Pancreas (tissue), 10 donors: ENCODE measurements around the gene PDE2A. TPM values are rescaled to one million over a fixed set of nuclear protein-coding genes. Genes with fewer than 3 reads are reported as not detected.

Source experiments
- ATAC-seq, 4 donors: fragments of 200-7000 bp; cut with Tn5 transposase; one replicate each; pipeline versions ENCODE4 v1.8.0 to v1.9.1; 2020; ENCODE audit warnings: mild to moderate bottlenecking in 4 of 4, moderate library complexity in 4 of 4
- DNase-seq, 6 donors: peaks; one replicate each; pipeline ENCODE4 v3.0.0-alpha.2; 2020
- FAIRE-seq: peaks from 2 replicates; lab custom pipeline; 2012; peaks lifted over from hg19 to GRCh38; lab: Jason Lieb, UNC
- H3K27ac ChIP-seq, 4 donors: fragments of 200-600 bp; sonication (generic); 1 replicate in 3 of 4; 2 replicates in 1 of 4; pipeline versions ENCODE4 v1.5.0 to v1.8.0; 2020
- H3K27me3 ChIP-seq, 4 donors: fragments of 200-600 bp; one replicate each; pipeline ENCODE4 v1.8.0; 2021
- H3K36me3 ChIP-seq, 3 donors: fragments of 200-600 bp; sonication (generic) in 1 of 3; one replicate each; pipeline versions ENCODE4 v1.5.0 to v1.8.0; 2020 to 2021
- H3K4me1 ChIP-seq, 3 donors: fragments of 200-600 bp; one replicate each; pipeline ENCODE4 v1.8.0; 2021
- H3K4me3 ChIP-seq, 4 donors: fragments of 200-600 bp; sonication (generic) in 2 of 4; one replicate each; pipeline versions ENCODE4 v1.5.0 to v1.8.0; 2020 to 2021
- H3K9me3 ChIP-seq, 4 donors: fragments of 200-600 bp; one replicate each; pipeline ENCODE4 v1.8.0; 2021
- WGBS, 2 donors: extraction: QIAGEN DNeasy Blood & Tissue Kit; methylation state at CpG; one replicate each; pipeline ENCODE4 v1.1.7; 2013; 5-methylcytosine and 5-hydroxymethylcytosine counted together
- intact Hi-C, 3 donors: fragments of 100-400 bp; cut with DNase I; formaldehyde crosslinking; loops; one replicate each; pipeline versions ENCODE4 v1.11.1 to v1.14.2; 2022
- polyA plus RNA-seq, 2 donors: library from polyadenylated mRNA; stranded (reverse); fragments of 200-250 nt; gene quantifications; one replicate each; pipeline ENCODE4 v1.2.3, GENCODE V29; 2013
- total RNA-seq, 6 donors: library from RNA; stranded (reverse); fragmentation: NEBNext Ultra II Directional in 4 of 6; extraction: Animal tissue kit (Norgen Biotek cat#: 25700) in 4 of 6; gene quantifications; one replicate each; pipeline versions ENCODE4 v1.2.1 to v1.2.4, GENCODE V29; 2021 to 2023
- TF ChIP-seq, protein P1 (sequence below), 4 donors: fragments of 200-600 bp; sonication (generic) in 3 of 4; IDR thresholded peaks; one replicate each; pipeline versions ENCODE4 v1.5.0 to v1.8.0; 2021; ENCODE audit warnings: antibody characterized with exemption in 4 of 4
- donor health status: healthy with polysubstance abuse.
- donor health status: DM: no; HTN: no; CAD: no; lungs with moderate emphysema.
- donor health status: DM: no; HTN: no; CAD: no.
- donor health status: control.
- donor health status: control.
- donor health status: Bipolar disorder and iron deficiency.
- donor health status: DM: yes; HTN: yes; CAD: no.
- donor health status: DM: no; HTN: no; CAD: no.
- donor health status: DM: no; HTN: no; CAD: no.
- donor health status: DM: yes; HTN: yes; CAD: no.

The PDE2A gene
- total and polyA plus RNA-seq, 8 donors: 2.1 to 16.3 (median 4.1) TPM

DNA sequence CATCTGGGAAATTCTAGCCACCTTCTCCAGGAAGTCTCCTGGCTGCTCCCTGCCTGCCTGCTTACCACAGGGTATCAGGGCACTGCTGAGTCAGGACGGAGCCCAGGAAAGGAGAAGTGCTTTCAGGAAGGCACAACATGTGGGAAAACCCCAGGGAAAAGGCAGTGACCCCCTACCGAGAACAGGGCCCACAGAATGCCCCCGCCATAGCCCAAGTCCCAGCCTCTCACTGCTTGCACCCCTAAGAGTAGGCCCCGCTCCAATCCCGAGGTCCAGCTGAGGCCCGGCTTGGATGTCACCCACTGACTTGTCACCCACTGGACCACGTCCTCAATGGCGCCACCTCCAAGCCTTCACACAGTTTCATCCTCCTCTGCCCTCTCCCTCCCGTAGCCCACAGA, 43.9 kb upstream of the PDE2A start:
- H3K36me3 ChIP-seq: no peaks in the 10 kb centered on the region
- no peak overlapping the region for H3K4me3 ChIP-seq
- intact Hi-C loops: no loop called here
- H3K27ac ChIP-seq: peak overlapping the region in 1 of 4 donors; percentile 77
- H3K4me1 ChIP-seq: peaks cover 13 to 24% (median 20%) of the 10 kb centered on the region in 3 donors
- FAIRE-seq (no peak), ATAC-seq (no peak), DNase-seq (peak in 1 of 6 donors; percentile 70)
- no peaks in the 10 kb centered on the region for H3K27me3 ChIP-seq
- TF ChIP-seq, protein P1, sequence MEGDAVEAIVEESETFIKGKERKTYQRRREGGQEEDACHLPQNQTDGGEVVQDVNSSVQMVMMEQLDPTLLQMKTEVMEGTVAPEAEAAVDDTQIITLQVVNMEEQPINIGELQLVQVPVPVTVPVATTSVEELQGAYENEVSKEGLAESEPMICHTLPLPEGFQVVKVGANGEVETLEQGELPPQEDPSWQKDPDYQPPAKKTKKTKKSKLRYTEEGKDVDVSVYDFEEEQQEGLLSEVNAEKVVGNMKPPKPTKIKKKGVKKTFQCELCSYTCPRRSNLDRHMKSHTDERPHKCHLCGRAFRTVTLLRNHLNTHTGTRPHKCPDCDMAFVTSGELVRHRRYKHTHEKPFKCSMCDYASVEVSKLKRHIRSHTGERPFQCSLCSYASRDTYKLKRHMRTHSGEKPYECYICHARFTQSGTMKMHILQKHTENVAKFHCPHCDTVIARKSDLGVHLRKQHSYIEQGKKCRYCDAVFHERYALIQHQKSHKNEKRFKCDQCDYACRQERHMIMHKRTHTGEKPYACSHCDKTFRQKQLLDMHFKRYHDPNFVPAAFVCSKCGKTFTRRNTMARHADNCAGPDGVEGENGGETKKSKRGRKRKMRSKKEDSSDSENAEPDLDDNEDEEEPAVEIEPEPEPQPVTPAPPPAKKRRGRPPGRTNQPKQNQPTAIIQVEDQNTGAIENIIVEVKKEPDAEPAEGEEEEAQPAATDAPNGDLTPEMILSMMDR (IDR thresholded peaks at IDR 0.05): no peak
- no peaks in the 10 kb centered on the region for H3K9me3 ChIP-seq
- 79 to 89% methylated on average over 8 to 9 of the region's 9 CpGs for WGBS, 2 donors

DNA sequence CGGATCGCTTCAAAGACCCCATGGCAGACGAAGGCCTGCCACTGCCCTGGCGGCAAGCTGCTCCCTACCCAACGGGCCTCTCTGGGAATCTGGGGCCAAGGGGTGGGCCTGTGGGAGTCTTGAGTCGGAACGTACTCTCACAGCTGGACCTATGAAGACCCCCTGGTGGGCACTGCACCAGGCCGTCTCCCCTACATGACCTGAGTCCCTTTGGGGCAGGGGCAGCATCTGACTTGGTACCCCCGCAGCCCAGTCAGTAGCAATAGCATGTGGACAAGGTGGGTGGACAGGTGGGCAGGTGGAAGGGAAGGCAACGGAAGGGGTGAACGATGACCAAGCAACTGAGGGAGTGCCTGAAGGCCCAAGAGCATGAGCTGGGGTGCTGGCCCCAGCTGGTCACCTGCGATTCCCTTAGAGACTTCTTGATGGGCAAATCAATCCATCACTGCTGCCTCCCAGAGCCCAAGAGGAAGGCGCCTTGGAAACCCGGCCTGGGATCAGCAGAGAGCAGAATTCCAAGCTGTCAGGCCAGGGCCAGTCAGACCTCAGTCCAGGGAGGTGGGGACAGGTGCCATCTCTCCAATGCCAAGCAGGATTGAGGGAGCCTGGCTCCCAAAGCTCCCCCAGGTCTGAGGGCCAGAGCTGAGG, 42.7 kb upstream of the PDE2A start:
- FAIRE-seq (no peak), ATAC-seq (no peak), DNase-seq (peak in 2 of 6 donors; percentile 17 to 58)
- Histone ChIP-seq H3K27ac (no peak overlapping the region), H3K4me3 (no peak overlapping the region), H3K27me3 (no peaks in the 10 kb centered on the region), H3K9me3 (no peaks in the 10 kb centered on the region), H3K4me1 (peaks cover 9 to 18% (median 15%) of the 10 kb centered on the region in 3 donors), H3K36me3 (peaks cover 0 to 2% (median 0%) of the 10 kb centered on the region in 3 donors)
- 87 to 88% methylated on average over 14 of the region's 14 CpGs for WGBS, 2 donors
- intact Hi-C loops: no loop called here
- TF ChIP-seq, protein P1 (IDR thresholded peaks at IDR 0.05): no peak

DNA sequence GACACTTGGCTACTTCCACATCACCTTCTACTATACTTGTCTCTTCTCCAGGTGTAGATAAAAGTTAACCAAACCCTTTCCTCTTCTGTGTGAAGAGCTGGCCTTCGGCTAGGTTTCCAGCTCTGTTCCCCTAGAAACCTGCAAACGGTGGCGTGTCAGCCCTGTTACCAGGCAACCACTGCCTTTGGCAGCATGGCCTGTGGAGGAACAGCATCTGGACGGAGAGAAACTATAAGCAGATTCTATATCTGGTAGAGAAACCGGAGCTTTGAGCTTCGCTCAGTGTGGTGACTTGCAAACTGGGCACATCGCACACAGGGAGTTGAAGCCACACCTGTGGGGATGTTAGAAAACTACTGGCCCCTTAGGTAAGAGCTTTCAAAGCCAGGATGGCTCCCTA, 42.1 kb upstream of the PDE2A start:
- Histone ChIP-seq H3K27me3 (no peaks in the 10 kb centered on the region), H3K4me1 (peaks cover 9 to 18% (median 15%) of the 10 kb centered on the region in 3 donors), H3K4me3 (no peak overlapping the region), H3K27ac (no peak overlapping the region), H3K9me3 (no peaks in the 10 kb centered on the region), H3K36me3 (peaks cover 0 to 5% (median 0%) of the 10 kb centered on the region in 3 donors)
- intact Hi-C loops: no loop called here
- DNase-seq: peak in 3 of 6 donors; percentile 27 to 43 (median 32)
- peak in 2 of 4 donors; percentile 20 to 48 for ATAC-seq
- TF ChIP-seq, protein P1 (IDR thresholded peaks at IDR 0.05): no peak
- WGBS, 2 donors: 42 to 51% methylated on average over 7 of the region's 7 CpGs
- FAIRE-seq: no peak

DNA sequence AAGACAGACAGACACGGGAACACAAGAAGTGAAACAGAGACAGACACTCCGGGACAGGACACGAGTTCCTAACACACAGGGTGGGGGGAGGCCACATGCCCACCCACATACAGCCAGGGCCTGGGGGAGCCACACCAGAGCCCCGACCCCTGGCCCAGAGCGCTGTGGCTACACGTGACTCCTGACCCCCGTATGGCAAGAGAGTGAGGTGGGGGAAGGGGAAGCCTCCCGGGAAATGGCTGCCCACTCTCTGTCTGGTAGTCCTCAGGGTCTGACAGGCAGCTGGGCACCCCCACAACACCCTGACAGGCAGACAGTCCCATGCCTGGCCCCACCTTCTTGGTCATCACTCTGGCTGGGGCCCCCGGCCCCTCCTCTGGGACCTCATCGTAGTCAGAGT, 38.6 kb upstream of the PDE2A start:
- 79 to 88% methylated on average over 10 of the region's 10 CpGs for WGBS, 2 donors
- TF ChIP-seq, protein P1 (IDR thresholded peaks at IDR 0.05): no peak
- peak in 1 of 4 donors; percentile 6 for ATAC-seq
- no peaks in the 10 kb centered on the region for H3K4me1 ChIP-seq
- intact Hi-C loops: no loop called here
- no peaks in the 10 kb centered on the region for H3K27me3 ChIP-seq
- H3K4me3 ChIP-seq: no peak overlapping the region
- H3K36me3 ChIP-seq: peaks cover 0 to 33% (median 0%) of the 10 kb centered on the region in 3 donors
- no peak for DNase-seq
- no peak for FAIRE-seq
- H3K27ac ChIP-seq: no peak overlapping the region
- H3K9me3 ChIP-seq: no peaks in the 10 kb centered on the region

DNA sequence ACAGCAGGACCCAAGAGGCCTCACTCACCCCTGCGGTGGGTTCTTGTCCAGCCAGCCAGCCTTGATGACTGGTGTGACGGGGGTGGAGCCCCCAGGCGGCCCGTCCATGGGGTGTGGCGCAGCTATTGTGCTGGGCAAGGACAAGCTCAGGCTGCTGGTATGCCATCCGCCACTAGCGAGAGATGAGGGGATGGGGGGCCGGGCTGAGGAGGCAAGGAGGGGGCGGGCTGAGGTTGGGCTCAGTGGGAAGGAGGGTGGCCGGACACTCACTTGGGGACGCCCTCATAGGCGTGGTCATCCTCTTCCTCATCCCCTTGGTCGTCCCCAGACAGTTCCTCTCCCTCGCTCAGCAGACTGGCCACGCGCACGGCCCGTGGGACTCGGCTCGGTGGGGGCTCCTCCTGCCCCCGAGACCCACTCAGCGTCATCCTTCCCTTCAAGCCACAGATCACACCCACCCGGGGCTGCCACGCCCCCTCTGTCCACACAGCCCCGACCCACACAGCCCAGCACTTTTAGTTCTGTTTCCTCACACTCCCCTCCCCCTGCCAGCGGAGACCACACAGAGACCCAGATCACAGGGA, 38.0 kb upstream of the PDE2A start:
- DNase-seq: peak in 2 of 6 donors; percentile 61 to 74
- intact Hi-C loops: no loop called here
- Histone ChIP-seq H3K36me3 (peaks cover 0 to 36% (median 0%) of the 10 kb centered on the region in 3 donors), H3K4me1 (no peaks in the 10 kb centered on the region), H3K9me3 (no peaks in the 10 kb centered on the region), H3K4me3 (no peak overlapping the region), H3K27me3 (no peaks in the 10 kb centered on the region), H3K27ac (no peak overlapping the region)
- WGBS, 2 donors: 76 to 77% methylated on average over 21 to 26 of the region's 26 CpGs
- FAIRE-seq: no peak
- TF ChIP-seq, protein P1 (IDR thresholded peaks at IDR 0.05): no peak
- peak in 3 of 4 donors; percentile 35 to 79 (median 65) for ATAC-seq
